ENCODE results near the gene BAHCC1. TPM values are rescaled to one million over a fixed set of nuclear protein-coding genes. Genes with fewer than 3 reads are reported as not detected.

The BAHCC1 gene
- total and polyA plus RNA-seq, 2 of the 8 experiments (the other 6 are each of a cell fraction or from before 2014, with no cell fraction given) = 0.26 to 0.58 TPM

- H2BK12ac ChIP-seq (ENCODE audit: low read depth, low read length) = no peak overlapping the region
- no peak overlapping the region for H2AFZ ChIP-seq (ENCODE audit: low read length)
- H3K4me2 ChIP-seq (ENCODE audit: insufficient read depth in 1 of 2, low read depth in 2 of 2, low read length in 2 of 2) = no peak overlapping the region
- H3K27me3 ChIP-seq (replicated peaks in 1 of 4; ENCODE audit: control insufficient read depth in 3 of 4, extremely low read depth in 1 of 4, insufficient read depth in 3 of 4, low read length in 3 of 4) = peaks cover 10 to 32% (median 20%) of the 10 kb centered on the region in 4 experiments
- H3K4me3 ChIP-seq (ENCODE audit: extremely low read depth in 1 of 4, insufficient read depth in 2 of 4, low read depth in 3 of 4, low read length in 4 of 4) = no peak overlapping the region
- WGBS, 2 experiments (ENCODE audit: extremely low coverage in 1 of 2, insufficient coverage in 1 of 2, insufficient read length in 1 of 2, insufficient replicate concordance in 2 of 2, low coverage in 1 of 2, low lambda C conversion rate in 2 of 2, missing lambda C conversion rate in 1 of 2) = 90% methylated on average over 33 of the region's 34 CpGs; no CpG with 5 or more reads in 1 of the 2 experiments
- FAIRE-seq (no peak), DNase-seq (ENCODE audit: low read depth in 1 of 2, low spot score in 2 of 2) (no peak)
- H4K20me1 ChIP-seq (replicated peaks in 1 of 2; ENCODE audit: control insufficient read depth in 1 of 2, insufficient read depth in 2 of 2, low read length in 2 of 2) = peaks cover 2 to 4% of the 10 kb centered on the region in 2 experiments
- no peak overlapping the region for H3K4ac ChIP-seq (replicated peaks; ENCODE audit: insufficient read length, low read depth, low read length)
- H4K8ac ChIP-seq (ENCODE audit: extremely low read depth, insufficient read depth, low read length) = no peak overlapping the region
- no peaks in the 10 kb centered on the region for H3K36me3 ChIP-seq (ENCODE audit: control insufficient read depth in 2 of 4, insufficient read depth in 4 of 4, low read length in 3 of 4)
- no peaks in the 10 kb centered on the region for H3K79me2 ChIP-seq (ENCODE audit: control insufficient read depth in 1 of 2, insufficient read depth in 2 of 2, low read length in 2 of 2)
- ChIA-PET POLR2A (ENCODE audit: partially characterized antibody) (interaction anchor here (0.5 to 1.8 kb wide), 2 partner anchors 32 to 41 kb away, joined by 3 read pairs; no protein-coding TSS in a partner anchor), CTCF (ENCODE audit: partially characterized antibody) (interaction anchor here (0.6 to 1.6 kb wide), 5 partner anchors 11 to 142 kb away, joined by 3 to 4 read pairs (median 4); no protein-coding TSS in a partner anchor)
- TF ChIP-seq GTF2F1 (IDR thresholded peaks at IDR 0.05; ENCODE audit: borderline replicate concordance, low read depth, low read length) (no peak), RXRA (IDR thresholded peaks at IDR 0.05; ENCODE audit: insufficient read depth, low read depth, low read length) (no peak), EGR1 (IDR thresholded peaks at IDR 0.05; ENCODE audit: borderline replicate concordance, low read depth, low read length) (0 out of 2 replicates have a peak, but pooled peaks have one; percentile 21), SUZ12 (IDR thresholded peaks at IDR 0.05; ENCODE audit: low read length) (no peak), ZNF274 (IDR thresholded peaks at IDR 0.05; ENCODE audit: borderline replicate concordance, extremely low read depth, low read length) (no peak), GABPA (IDR thresholded peaks at IDR 0.05; ENCODE audit: borderline replicate concordance, insufficient read depth, low read length) (no peak), CTCF (IDR thresholded peaks at IDR 0.05; ENCODE audit: control extremely low read depth in 1 of 3, insufficient read depth in 1 of 3, low read depth in 1 of 3, low read length in 3 of 3) (no peak)
- H4K91ac ChIP-seq (replicated peaks; ENCODE audit: insufficient read length, low read length) = no peak overlapping the region
- no peak overlapping the region for H3K18ac ChIP-seq (ENCODE audit: extremely low read depth, low read length)
- H2AK5ac ChIP-seq (ENCODE audit: low read depth, low read length) = no peak overlapping the region
- no peaks in the 10 kb centered on the region for H3K79me1 ChIP-seq (ENCODE audit: low read depth, low read length)
- H3K4me1 ChIP-seq (replicated peaks in 1 of 4; ENCODE audit: control insufficient read depth in 3 of 4, insufficient read depth in 4 of 4, low read length in 3 of 4) = no peaks in the 10 kb centered on the region; a peak in 1 of 7 replicates
- H3K14ac ChIP-seq (ENCODE audit: insufficient read length) = no peak overlapping the region
- no peaks in the 10 kb centered on the region for H3K9me3 ChIP-seq (ENCODE audit: insufficient read depth in 2 of 2, low read depth in 1 of 2, low read length in 1 of 2)
- no peaks in the 10 kb centered on the region for H3K23me2 ChIP-seq (ENCODE audit: low read depth, low read length)
- no peak overlapping the region for H2BK15ac ChIP-seq (ENCODE audit: low read length)
- H3K23ac ChIP-seq (ENCODE audit: insufficient read length) = no peak overlapping the region
- H3K9ac ChIP-seq (replicated peaks in 1 of 4; ENCODE audit: extremely low read depth in 1 of 4, low read depth in 3 of 4, low read length in 3 of 4) = no peak overlapping the region
- H3K27ac ChIP-seq (ENCODE audit: low read depth, low read length) = no peak overlapping the region
- no peak overlapping the region for H2BK120ac ChIP-seq (replicated peaks; ENCODE audit: low read depth, low read length)
- no peak overlapping the region for H3K56ac ChIP-seq (replicated peaks; ENCODE audit: insufficient read length, low read depth, low read length)
- no peak overlapping the region for H2BK20ac ChIP-seq (ENCODE audit: low read length)
- no peak overlapping the region for H2BK5ac ChIP-seq (ENCODE audit: low read depth, low read length)
- H4K5ac ChIP-seq (ENCODE audit: insufficient read length, low read depth, low read length) = no peak overlapping the region
These were observed 14.4 kb upstream of the BAHCC1 start for GRCh38 chr17:81380666-81381518.

Data from H1 (cell line).